Measurements from ENCODE around the gene LIN7C.

GRCh38 chr11:27551127-27551526, 44.6 kb upstream of the LIN7C start:
- no peak for TF ChIP-seq ZNF70 (CRISPR knock-in tag; IDR thresholded peaks at IDR 0.05)
- TF ChIP-seq RARB (CRISPR knock-in tag; IDR thresholded peaks at IDR 0.05): no peak
- TF ChIP-seq PATZ1 (CRISPR knock-in tag; IDR thresholded peaks at IDR 0.05; ENCODE audit: borderline replicate concordance): no peak
- no peak for TF ChIP-seq PPARA (CRISPR knock-in tag; IDR thresholded peaks at IDR 0.05; ENCODE audit: borderline replicate concordance)
- no peak for TF ChIP-seq ZFP3 (CRISPR knock-in tag; IDR thresholded peaks at IDR 0.05)
- TF ChIP-seq ZNF565 (CRISPR knock-in tag; conservative IDR thresholded peaks at IDR 0.05; ENCODE audit: low read depth): no peak
- TF ChIP-seq ISL1 (CRISPR knock-in tag; IDR thresholded peaks at IDR 0.05): no peak
- TF ChIP-seq ZFP30 (CRISPR knock-in tag; IDR thresholded peaks at IDR 0.05): no peak
- no peak for TF ChIP-seq OSR1 (CRISPR knock-in tag; IDR thresholded peaks at IDR 0.05)
- no peak for TF ChIP-seq ZC3H10 (CRISPR knock-in tag; IDR thresholded peaks at IDR 0.05)
- no peak for TF ChIP-seq GLIS3 (CRISPR knock-in tag; IDR thresholded peaks at IDR 0.05)
- TF ChIP-seq BACH2 (CRISPR knock-in tag; IDR thresholded peaks at IDR 0.05; ENCODE audit: borderline replicate concordance): no peak
- TF ChIP-seq POU6F1 (CRISPR knock-in tag; IDR thresholded peaks at IDR 0.05; ENCODE audit: borderline replicate concordance, low read depth): no peak

All from SK-N-SH treated with all-trans-retinoic acid at 6 μM for 48 hours (cell line).